Myometrial cell (primary cell): Measurements from ENCODE around the gene MYT1. TPM values are rescaled to one million over a fixed set of nuclear protein-coding genes. Genes with fewer than 3 reads are reported as not detected.

Experiments
- total RNA-seq: library from RNA; depleted of rRNA; stranded (reverse); fragments of >200 nt; gene quantifications from 2 replicates; pipeline ENCODE4 v1.2.3, GENCODE V29; 2015

Gene MYT1
- total RNA-seq: not detected in 2 replicates

DNA sequence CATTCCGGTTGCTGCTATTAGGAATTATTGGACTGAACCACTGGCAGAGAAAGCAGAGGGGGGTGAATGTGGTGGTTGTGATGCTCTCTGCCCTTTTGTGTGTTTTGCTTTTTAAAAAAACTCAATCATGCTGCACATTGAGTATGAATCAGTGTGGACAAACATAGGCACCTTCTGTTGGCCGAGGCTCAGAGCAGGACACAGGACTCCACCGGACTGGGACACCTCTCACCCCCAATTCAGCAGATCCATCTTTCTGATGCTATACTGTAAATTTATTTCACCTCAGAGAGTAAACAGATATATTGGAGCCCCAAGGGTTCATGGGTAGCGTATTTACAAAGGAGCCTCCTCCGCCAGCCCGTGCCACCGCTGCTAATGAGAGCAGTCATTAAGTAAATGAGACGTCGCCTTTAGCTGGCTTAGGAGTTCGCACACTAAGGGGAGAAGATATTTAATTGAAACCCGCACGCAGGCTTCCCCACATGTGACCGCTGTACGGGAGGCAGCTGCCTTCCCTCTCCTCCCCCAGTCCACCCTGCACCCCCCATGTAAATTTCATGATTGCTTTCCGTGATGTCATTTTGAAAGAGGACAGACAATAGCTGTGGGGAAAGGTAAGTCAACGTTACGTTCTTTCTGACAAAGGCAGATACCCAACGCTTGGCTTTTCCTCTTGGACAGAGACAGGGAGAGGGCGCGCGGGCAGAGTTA is at the start of gene MYT1:
TSS of gene MYT1 (plus strand) at position 330 of the 714 bp plus-strand sequence. CDS start 34,410 bp downstream, outside the sequence.

DNA sequence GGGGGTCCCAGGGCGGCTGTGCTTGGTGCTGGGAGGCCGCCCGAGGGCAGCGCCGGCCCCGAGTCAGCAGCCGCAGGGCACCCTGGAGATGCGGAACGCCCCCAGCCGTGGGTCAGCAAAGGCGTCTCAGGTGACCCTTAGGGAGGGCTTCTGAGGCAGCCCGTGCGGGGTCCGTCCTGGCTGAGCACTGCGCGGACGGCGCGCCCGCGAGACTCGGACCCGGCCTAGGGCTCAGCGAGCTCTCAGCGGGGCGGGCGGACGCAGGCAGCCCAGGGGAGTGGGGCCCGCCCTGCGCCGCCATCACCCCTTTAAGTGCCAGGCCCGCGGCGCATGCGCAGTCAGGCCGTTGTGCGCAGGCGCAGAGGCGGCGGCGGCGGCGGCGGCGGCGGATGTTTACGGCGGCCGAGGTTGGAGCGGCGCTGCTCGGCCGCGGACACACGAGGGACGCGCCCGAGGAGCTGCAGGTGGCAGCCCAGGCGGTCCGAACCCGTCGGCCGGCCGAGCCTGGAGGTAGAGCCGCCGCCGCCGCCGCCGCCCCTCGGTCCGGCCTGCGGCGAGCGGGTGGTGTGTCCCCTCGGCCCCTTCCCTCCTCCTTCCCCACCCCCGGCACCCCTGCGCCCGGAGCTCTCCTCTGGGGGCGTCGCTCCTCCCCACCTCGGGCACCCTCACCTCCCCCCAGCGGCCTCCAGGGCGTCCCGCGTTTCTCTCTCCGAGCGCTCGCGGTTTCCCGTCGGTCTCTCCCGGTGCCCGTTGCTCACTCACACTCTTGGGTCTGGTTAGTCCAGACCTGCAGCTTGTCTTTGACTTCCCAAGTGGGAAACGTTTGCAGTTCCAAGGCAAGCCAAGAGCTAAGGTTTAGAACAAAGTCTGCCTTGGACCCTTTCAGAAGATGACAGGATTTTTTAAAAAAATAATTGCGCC is 91.4 kb downstream of the MYT1 start, which contains the start of gene PCMTD2:
TSS of gene PCMTD2 (plus strand) at position 388 of the 921 bp plus-strand sequence. CDS start 4,218 bp downstream, outside the sequence.

Other genes starting within 250 kb of the MYT1 start
- 23.4 and 27.1 TPM in 2 replicates for gene UCKL1, start 208.0 kb upstream of the MYT1 start, total RNA-seq
- 7.1 and 8.6 TPM in 2 replicates for gene ZNF512B, start 194.5 kb upstream of the MYT1 start, total RNA-seq
- 1.4 and 2.1 TPM in 2 replicates for gene SAMD10, start 184.8 kb upstream of the MYT1 start, total RNA-seq
- 41.5 and 43.6 TPM in 2 replicates for gene PRPF6, start 183.3 kb upstream of the MYT1 start, total RNA-seq
- gene C20orf204, start 128.3 kb upstream of the MYT1 start, total RNA-seq: under 0.01 TPM in 1 of 2 replicates, not detected in the other
- 0.29 TPM in 1 of 2 replicates, not detected in the other for gene SOX18, start 114.8 kb upstream of the MYT1 start, total RNA-seq
- 4.8 and 17.3 TPM in 2 replicates for gene TCEA2, start 101.3 kb upstream of the MYT1 start, total RNA-seq
- 7.5 and 20.2 TPM in 2 replicates for gene RGS19, start 84.9 kb upstream of the MYT1 start, total RNA-seq
- gene OPRL1, start 84.4 kb upstream of the MYT1 start, total RNA-seq: 3.2 and 3.5 TPM in 2 replicates
- gene LKAAEAR1, start 80.1 kb upstream of the MYT1 start, total RNA-seq: not detected in 2 replicates
- gene NPBWR2, start 56.9 kb upstream of the MYT1 start, total RNA-seq: not detected in 2 replicates
- gene PCMTD2, start 91.3 kb downstream of the MYT1 start, total RNA-seq: 35.2 and 56.9 TPM in 2 replicates